ENCODE data around the gene PRR23A.

PRR23A gene

DNA sequence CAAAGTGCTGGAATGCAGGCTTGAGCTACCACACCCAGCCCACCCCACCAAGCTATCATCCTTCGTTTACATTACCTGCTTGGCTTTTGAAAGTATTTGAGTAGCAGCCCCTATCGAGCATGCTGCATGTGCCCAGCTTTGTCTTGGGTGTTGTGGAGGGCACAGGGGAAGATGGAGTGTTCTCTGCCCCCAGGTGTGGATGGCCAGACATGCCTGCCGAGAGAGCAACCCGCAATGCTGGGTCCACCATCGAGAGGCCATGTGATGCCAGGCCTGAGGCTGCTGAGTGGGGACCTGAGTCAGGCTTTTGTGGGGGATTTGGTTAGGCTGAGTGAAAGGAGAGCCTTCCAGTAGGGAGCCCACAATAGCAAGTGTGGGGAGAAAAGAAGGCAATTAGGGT is 33.1 kb downstream of the PRR23A start:
- no peak for DNase-seq (ENCODE audit: low read depth)

DNA sequence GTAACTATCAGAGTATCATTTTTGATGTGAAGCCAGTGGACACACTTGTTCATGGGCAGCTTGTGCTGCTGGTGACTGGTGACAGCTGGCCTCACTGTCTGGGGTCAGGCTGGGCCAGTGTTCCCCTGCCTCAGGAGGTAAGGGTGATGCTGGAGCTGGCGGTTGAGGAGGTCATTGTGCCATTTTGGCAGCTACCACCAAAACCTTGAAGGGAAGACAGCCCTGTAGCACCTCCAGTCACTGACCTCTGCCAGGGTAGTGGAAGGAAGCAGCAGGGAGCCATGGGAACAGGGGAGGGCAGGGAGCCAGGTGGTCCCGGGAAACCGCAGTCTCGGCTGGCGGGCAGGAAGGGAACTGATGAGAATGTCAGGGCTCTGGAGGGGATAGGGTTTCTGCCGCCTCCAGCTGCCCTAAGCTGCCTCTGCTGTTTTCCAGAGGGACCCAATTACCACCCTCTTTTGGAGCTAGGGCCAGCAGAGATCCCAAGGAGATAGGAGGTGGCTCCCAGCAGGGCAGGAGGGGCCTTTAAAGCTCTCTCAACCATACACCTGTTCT is 34.2 kb downstream of the PRR23A start:
- DNase-seq (ENCODE audit: low read depth): no peak

DNA sequence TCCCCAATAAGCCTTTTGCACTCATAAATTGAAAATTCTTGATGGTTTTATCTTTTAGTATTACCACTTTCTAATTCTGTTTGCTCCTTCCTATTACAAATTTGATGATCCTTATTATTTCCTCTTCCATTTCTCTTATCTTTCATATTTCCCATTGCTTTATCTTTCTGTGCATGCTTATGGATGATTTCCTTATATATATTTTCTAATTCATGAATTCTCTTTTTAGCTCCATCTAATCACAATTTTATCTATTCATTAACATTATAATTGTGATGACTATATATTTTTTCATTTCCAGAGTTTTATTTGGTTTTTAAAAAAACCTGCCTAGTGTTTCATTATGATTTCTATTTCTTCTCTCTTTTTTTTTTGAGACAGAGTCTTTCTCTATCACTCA is 41.1 kb downstream of the PRR23A start:
- DNase-seq (ENCODE audit: low read depth): no peak

DNA sequence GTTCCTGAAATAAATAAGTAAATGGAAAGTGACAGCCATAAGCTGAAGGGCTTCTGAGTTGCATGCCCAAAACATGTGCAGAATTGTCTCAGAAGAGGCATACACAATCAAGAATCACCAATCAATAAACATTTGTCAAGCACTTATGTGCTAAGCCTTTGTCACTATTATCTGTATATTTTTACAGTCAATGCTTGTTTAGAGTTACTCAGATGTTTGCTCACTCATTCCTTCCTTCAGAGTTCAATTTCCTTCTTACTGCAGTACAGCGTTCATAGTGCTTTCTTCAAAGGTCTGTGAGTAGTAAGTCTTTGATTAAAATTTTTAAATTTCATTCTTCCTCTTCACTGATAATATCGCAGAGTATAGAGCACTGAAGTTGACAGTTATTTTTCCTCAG is 41.8 kb downstream of the PRR23A start:
- no peak for DNase-seq (ENCODE audit: low read depth)

DNA sequence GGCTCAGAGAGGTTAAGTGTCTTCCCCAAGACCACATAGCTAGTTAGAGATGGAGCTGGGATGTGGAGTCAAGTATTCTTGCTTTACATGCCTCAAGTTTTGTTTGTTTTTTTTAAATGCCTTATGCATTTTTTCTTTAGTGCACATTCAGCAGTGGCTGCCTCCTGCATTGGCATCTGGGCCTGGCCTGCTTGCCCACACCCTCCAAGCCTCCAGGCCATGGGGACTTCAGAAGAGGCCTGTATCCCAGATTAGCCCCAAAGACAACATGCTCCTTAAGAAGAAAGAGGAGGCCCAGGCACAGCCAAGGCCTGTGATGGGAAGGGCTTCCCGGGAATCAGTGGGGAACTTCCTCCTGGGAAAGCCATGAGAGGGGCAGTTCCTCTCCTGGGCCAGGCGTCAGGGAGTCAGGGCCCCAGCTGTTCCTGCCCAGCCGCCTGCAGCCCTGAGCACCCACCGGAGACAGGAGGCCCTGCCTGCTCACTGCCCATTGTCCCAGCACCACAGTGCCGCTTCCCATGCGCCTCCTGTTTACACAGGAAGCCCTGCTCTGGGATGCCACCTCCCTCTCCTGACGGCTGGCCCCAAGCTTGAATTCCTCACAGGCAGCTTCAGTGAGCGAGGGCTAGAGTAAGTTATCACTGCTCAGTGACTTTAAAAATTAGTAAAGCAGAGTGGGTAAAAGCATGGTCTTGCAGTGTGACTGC is 43.1 kb downstream of the PRR23A start:
- DNase-seq (ENCODE audit: low read depth): no peak

DNA sequence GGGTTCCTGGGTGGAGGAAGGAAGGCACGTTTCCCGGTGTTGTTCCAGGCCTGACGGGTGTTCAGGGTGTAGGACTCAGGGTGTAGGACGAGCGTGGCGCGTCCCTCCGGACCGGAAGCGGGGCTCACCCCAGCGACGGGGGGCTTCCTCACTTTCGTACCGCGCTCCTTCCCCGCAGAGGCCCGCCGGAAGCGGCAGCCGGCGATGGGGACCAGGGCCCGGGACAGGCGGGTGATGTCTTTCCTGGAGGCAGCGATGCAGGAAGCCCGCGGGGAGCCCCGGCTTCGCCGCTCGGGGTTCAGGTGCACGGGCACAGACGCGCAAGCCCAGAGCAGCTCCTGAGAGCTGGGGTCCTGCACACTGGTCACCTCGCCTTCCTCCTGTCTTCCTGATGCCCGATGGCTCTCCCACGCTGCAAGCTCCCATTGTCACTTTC is 45.6 kb downstream of the PRR23A start:
- DNase-seq (ENCODE audit: low read depth): no peak
